Panc1 (cell line): Measurements from ENCODE around the gene DMBX1. TPM values are rescaled to one million over a fixed set of nuclear protein-coding genes. Genes with fewer than 3 reads are reported as not detected.

Experiments
- ATAC-seq: fragments of 200-7000 bp; cut with Tn5 transposase; 2 replicates; pipeline ENCODE4 v1.9.1; 2020; ENCODE audit warnings: mild to moderate bottlenecking, moderate library complexity
- BruUV-seq: library from RNA; stranded (reverse); fragments of 400-500 nt; replicated peaks from 2 replicates; lab custom pipeline; 2021; lab: Mats Ljungman, UMichigan
- CTCF ChIA-PET: fragments of 300-600 bp; sonication (Branson Sonifier 250); formaldehyde crosslinking; loops from one replicate; lab custom pipeline; 2022; ENCODE audit warnings: antibody characterized with exemption; lab: Charles Lee
- POLR2A ChIA-PET: fragments of 300-600 bp; sonication (Branson Sonifier 250); formaldehyde crosslinking; loops from one replicate; lab custom pipeline; 2022; ENCODE audit warnings: antibody characterized with exemption; lab: Charles Lee
- DNase-seq: peaks from one replicate; pipeline ENCODE4 v3.0.0-alpha.2; 2010; ENCODE audit warnings: low read depth, low spot score
- H3K27ac ChIP-seq: 2 replicates; pipeline ENCODE4 v1.5.1; 2011; ENCODE audit warnings: mild to moderate bottlenecking, low read length, inconsistent platforms
- H3K27me3 ChIP-seq: fragments of 200-500 bp; sonication (Bioruptor generic); 2 replicates; pipeline ENCODE4 v1.6.0; 2014; ENCODE audit warnings: low read length, inconsistent platforms; ENCODE audit not compliant: control insufficient read depth, insufficient read depth
- H3K36me3 ChIP-seq: fragments of 200-500 bp; sonication (Bioruptor generic); 2 replicates; pipeline ENCODE4 v1.5.1; 2014; ENCODE audit warnings: inconsistent platforms, mild to moderate bottlenecking, low read length, moderate library complexity; ENCODE audit not compliant: control insufficient read depth, insufficient read depth
- H3K4me1 ChIP-seq: 2 replicates; pipeline ENCODE4 v1.5.1; 2011; ENCODE audit warnings: inconsistent platforms, mild to moderate bottlenecking, low read length, moderate library complexity; ENCODE audit not compliant: control insufficient read depth, insufficient read depth
- H3K4me3 ChIP-seq, 2 experiments: 2 replicates each; pipeline ENCODE4 v1.5.1; 2011 to 2012; ENCODE audit warnings: low read depth in 2 of 2, low read length in 2 of 2, mild to moderate bottlenecking in 2 of 2, inconsistent platforms in 1 of 2, moderate library complexity in 1 of 2
- H3K9me3 ChIP-seq: fragments of 200-500 bp; sonication (Bioruptor generic); 2 replicates; pipeline ENCODE4 v1.5.1; 2014; ENCODE audit warnings: low read depth, mild to moderate bottlenecking, inconsistent platforms, low read length, moderate library complexity; ENCODE audit not compliant: control insufficient read depth, insufficient read depth
- POLR2AphosphoS5 ChIP-seq: IDR thresholded peaks from 2 replicates; pipeline ENCODE4 v1.6.1; 2012; ENCODE audit warnings: mild to moderate bottlenecking, low read depth, low read length, moderate library complexity
- SIN3A ChIP-seq: IDR thresholded peaks from 2 replicates; pipeline ENCODE4 v1.6.1; 2012; ENCODE audit warnings: low read depth, mild to moderate bottlenecking, low read length, moderate library complexity, borderline replicate concordance; ENCODE audit not compliant: insufficient read depth
- TCF7L2 ChIP-seq: IDR thresholded peaks from 2 replicates; pipeline ENCODE4 v1.6.1; 2011; ENCODE audit warnings: mild to moderate bottlenecking, low read depth, low read length, inconsistent platforms
- in situ Hi-C: cut with HindIII; loops from 2 replicates; pipeline ENCODE4 v1.10.0; 2016; ENCODE audit warnings: low sequenced_read_pairs, low pct_unique_long_range_greater_than_20kb
- intact Hi-C: fragments of 100-400 bp; cut with micrococcal nuclease; formaldehyde crosslinking; loops from one replicate; pipeline ENCODE4 v1.10.0; 2022; ENCODE audit not compliant: unreplicated experiment
- total RNA-seq: library from RNA; stranded (reverse); gene quantifications from one replicate; pipeline ENCODE4 v1.2.1, GENCODE V29; 2021; ENCODE audit not compliant: unreplicated experiment
- TF ChIP-seq, protein P1 (sequence below): fragments of 450-650 bp; IDR thresholded peaks from 2 replicates; pipeline ENCODE4 v1.5.1; 2017; ENCODE audit warnings: mild to moderate bottlenecking
- TF ChIP-seq, protein P2 (sequence below), 2 experiments: IDR thresholded peaks; 2 replicates each; pipeline ENCODE4 v1.6.1; 2011 to 2012; ENCODE audit warnings: low read depth in 2 of 2, control low read depth in 1 of 2, low read length in 1 of 2, mild to moderate bottlenecking in 1 of 2, moderate library complexity in 1 of 2; ENCODE audit not compliant: insufficient read depth in 1 of 2

The DMBX1 gene
- total RNA-seq, 1 experiment from 2014 or later, result 0.05 TPM

DNA sequence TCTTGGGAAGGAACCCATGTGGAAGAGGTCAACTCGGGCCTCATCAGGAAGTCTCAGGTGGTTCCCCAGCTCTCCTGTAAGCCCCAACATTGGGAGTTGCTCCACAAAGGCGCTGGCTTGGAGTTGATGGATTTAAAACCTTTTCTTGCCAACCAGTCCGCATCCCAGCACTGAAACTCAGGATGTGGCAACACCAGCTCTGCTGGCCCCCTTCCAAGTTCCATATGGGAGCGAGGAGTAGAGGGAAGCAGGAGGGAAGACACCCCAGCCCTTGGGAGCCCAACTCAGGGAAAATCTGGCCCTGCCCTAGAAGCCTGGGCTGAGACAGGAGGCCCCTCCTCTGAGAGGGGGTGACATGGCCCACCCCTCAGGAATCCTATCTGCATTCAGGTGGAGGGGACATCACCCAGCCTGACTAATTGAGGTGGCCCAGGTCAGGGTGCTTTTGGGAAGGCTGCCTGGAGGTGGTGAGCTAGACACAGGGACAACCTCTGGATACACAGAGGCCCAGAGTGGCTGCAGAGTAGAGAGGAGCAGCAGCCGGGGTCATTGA, 33.1 kb upstream of the DMBX1 start:
- H3K4me3 ChIP-seq, result no peak overlapping the region
- no peaks in the 10 kb centered on the region for H3K9me3 ChIP-seq
- no peak for ATAC-seq
- ChIA-PET CTCF (no interaction called here), POLR2A (no interaction called here)
- intact Hi-C loops (no loop called here), in situ Hi-C loops (no loop called here)
- TF ChIP-seq, protein P1, sequence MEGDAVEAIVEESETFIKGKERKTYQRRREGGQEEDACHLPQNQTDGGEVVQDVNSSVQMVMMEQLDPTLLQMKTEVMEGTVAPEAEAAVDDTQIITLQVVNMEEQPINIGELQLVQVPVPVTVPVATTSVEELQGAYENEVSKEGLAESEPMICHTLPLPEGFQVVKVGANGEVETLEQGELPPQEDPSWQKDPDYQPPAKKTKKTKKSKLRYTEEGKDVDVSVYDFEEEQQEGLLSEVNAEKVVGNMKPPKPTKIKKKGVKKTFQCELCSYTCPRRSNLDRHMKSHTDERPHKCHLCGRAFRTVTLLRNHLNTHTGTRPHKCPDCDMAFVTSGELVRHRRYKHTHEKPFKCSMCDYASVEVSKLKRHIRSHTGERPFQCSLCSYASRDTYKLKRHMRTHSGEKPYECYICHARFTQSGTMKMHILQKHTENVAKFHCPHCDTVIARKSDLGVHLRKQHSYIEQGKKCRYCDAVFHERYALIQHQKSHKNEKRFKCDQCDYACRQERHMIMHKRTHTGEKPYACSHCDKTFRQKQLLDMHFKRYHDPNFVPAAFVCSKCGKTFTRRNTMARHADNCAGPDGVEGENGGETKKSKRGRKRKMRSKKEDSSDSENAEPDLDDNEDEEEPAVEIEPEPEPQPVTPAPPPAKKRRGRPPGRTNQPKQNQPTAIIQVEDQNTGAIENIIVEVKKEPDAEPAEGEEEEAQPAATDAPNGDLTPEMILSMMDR, result no peak
- TF ChIP-seq TCF7L2, result no peak
- TF ChIP-seq, protein P2, sequence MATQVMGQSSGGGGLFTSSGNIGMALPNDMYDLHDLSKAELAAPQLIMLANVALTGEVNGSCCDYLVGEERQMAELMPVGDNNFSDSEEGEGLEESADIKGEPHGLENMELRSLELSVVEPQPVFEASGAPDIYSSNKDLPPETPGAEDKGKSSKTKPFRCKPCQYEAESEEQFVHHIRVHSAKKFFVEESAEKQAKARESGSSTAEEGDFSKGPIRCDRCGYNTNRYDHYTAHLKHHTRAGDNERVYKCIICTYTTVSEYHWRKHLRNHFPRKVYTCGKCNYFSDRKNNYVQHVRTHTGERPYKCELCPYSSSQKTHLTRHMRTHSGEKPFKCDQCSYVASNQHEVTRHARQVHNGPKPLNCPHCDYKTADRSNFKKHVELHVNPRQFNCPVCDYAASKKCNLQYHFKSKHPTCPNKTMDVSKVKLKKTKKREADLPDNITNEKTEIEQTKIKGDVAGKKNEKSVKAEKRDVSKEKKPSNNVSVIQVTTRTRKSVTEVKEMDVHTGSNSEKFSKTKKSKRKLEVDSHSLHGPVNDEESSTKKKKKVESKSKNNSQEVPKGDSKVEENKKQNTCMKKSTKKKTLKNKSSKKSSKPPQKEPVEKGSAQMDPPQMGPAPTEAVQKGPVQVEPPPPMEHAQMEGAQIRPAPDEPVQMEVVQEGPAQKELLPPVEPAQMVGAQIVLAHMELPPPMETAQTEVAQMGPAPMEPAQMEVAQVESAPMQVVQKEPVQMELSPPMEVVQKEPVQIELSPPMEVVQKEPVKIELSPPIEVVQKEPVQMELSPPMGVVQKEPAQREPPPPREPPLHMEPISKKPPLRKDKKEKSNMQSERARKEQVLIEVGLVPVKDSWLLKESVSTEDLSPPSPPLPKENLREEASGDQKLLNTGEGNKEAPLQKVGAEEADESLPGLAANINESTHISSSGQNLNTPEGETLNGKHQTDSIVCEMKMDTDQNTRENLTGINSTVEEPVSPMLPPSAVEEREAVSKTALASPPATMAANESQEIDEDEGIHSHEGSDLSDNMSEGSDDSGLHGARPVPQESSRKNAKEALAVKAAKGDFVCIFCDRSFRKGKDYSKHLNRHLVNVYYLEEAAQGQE (IDR thresholded peaks at IDR 0.05; ENCODE audit: insufficient read depth in 1 of 2, low read depth in 2 of 2, low read length in 1 of 2), result no peak
- no peak for TF ChIP-seq SIN3A
- no peak for TF ChIP-seq POLR2AphosphoS5
- H3K4me1 ChIP-seq, result no peaks in the 10 kb centered on the region
- DNase-seq, result no peak
- BruUV-seq, result no TSS peak
- no peak overlapping the region for H3K27ac ChIP-seq
- H3K36me3 ChIP-seq, result no peaks in the 10 kb centered on the region
- no peaks in the 10 kb centered on the region; the same call in 1 of the 2 replicates for H3K27me3 ChIP-seq

DNA sequence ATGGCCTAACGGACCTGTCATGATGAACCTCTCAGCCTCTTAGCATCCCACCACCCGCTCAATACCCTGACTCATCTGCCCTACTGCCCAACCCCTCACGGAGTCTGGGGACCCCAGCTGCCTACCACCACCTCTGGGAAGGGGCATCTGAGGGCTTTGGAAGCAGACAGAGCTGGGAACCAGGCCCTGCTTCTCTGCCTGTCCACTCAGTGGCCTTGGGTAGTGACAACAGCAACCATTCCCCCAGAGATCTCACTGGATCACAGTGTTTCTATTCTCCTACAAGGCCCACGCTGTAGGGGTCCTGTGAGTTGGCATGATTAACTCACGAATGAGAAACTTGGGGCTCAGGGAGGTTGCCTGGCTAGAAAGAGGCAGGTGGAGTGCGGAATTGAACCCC, 32.5 kb upstream of the DMBX1 start:
- ChIA-PET CTCF (interaction anchor here (0.5 to 0.6 kb wide), 2 partner anchors 70 to 88 kb away, joined by 3 read pairs; no protein-coding TSS in a partner anchor), POLR2A (no interaction called here)
- in situ Hi-C loops, result no loop called here
- no peak overlapping the region for H3K4me3 ChIP-seq
- H3K27ac ChIP-seq, result no peak overlapping the region
- H3K4me1 ChIP-seq, result no peaks in the 10 kb centered on the region
- ATAC-seq (no peak), DNase-seq (no peak)
- H3K27me3 ChIP-seq, result no peaks in the 10 kb centered on the region; the same call in 1 of the 2 replicates
- TF ChIP-seq TCF7L2, result no peak
- no peak for TF ChIP-seq POLR2AphosphoS5
- no peak for TF ChIP-seq SIN3A
- TF ChIP-seq, protein P1, result no peak
- TF ChIP-seq, protein P2 (IDR thresholded peaks at IDR 0.05; ENCODE audit: insufficient read depth in 1 of 2, low read depth in 2 of 2, low read length in 1 of 2), result no peak
- no peaks in the 10 kb centered on the region for H3K36me3 ChIP-seq
- intact Hi-C loops, result no loop called here
- no TSS peak for BruUV-seq
- H3K9me3 ChIP-seq, result no peaks in the 10 kb centered on the region
